Activated T-cell treated with anti-CD3 and anti-CD28 coated beads, Interleukin-2, amount 50 U/mL, for 4 hours (primary cell): ENCODE results near the gene NIT1. TPM values are rescaled to one million over a fixed set of nuclear protein-coding genes. Genes with fewer than 3 reads are reported as not detected.
A peak's percentile ranks its signal among the peaks of the same experiment; 100 is the strongest.

ENCODE experiments used
- ATAC-seq, 2 donors: fragments of 200-7000 bp; cut with Tn5 transposase; one replicate each; pipeline ENCODE4 v1.10.0; 2021
- DNase-seq: peaks from one replicate; pipeline ENCODE4 v3.0.0-alpha.2; 2020
- H3K27me3 Mint-ChIP-seq: one replicate; pipeline ENCODE4 v1.8.0; 2021; ENCODE audit warnings: low read depth, mixed read lengths
- H3K36me3 Mint-ChIP-seq: one replicate; pipeline ENCODE4 v1.8.0; 2022; ENCODE audit warnings: mixed read lengths; ENCODE audit not compliant: insufficient read depth
- H3K4me1 Mint-ChIP-seq: one replicate; pipeline ENCODE4 v1.8.0; 2021; ENCODE audit warnings: low read depth, mixed read lengths
- H3K4me3 Mint-ChIP-seq: one replicate; pipeline ENCODE4 v1.8.0; 2021; ENCODE audit warnings: mild to moderate bottlenecking, moderate library complexity, mixed read lengths
- H3K9me3 Mint-ChIP-seq: one replicate; pipeline ENCODE4 v1.8.0; 2021; ENCODE audit warnings: mixed read lengths
- total RNA-seq, 3 donors: library from RNA; stranded (reverse); gene quantifications; one replicate each; pipeline ENCODE4 v1.2.1, GENCODE V29; 2021

The NIT1 gene
- total RNA-seq, 3 donors from 2014 or later: 41.4 to 51.8 (median 42.2) TPM

GRCh38 chr1:161091796-161092507 lies 26.0 kb upstream of the NIT1 start:
- H3K27me3 Mint-ChIP-seq: no peaks in the 10 kb centered on the region
- H3K4me3 Mint-ChIP-seq: no peak overlapping the region
- no peaks in the 10 kb centered on the region for H3K36me3 Mint-ChIP-seq
- DNase-seq: no peak
- no peaks in the 10 kb centered on the region for H3K9me3 Mint-ChIP-seq
- peaks cover 39% of the 10 kb centered on the region for H3K4me1 Mint-ChIP-seq
- peak in 1 of 2 donors; percentile 8 for ATAC-seq

GRCh38 chr1:161092621-161093028 lies 25.3 kb upstream of the NIT1 start:
- no peak overlapping the region for H3K4me3 Mint-ChIP-seq
- ATAC-seq (peak; percentile 93 to 94), DNase-seq (peak; percentile 40)
- no peaks in the 10 kb centered on the region for H3K27me3 Mint-ChIP-seq
- no peaks in the 10 kb centered on the region for H3K36me3 Mint-ChIP-seq
- peaks cover 46% of the 10 kb centered on the region for H3K4me1 Mint-ChIP-seq
- H3K9me3 Mint-ChIP-seq: no peaks in the 10 kb centered on the region

GRCh38 chr1:161094481-161094880 lies 23.4 kb upstream of the NIT1 start:
- no peaks in the 10 kb centered on the region for H3K9me3 Mint-ChIP-seq

GRCh38 chr1:161095230-161095629 lies 22.7 kb upstream of the NIT1 start:
- no peak for DNase-seq
- no peak overlapping the region for H3K4me3 Mint-ChIP-seq
- H3K27me3 Mint-ChIP-seq: no peaks in the 10 kb centered on the region
- no peaks in the 10 kb centered on the region for H3K9me3 Mint-ChIP-seq
- ATAC-seq: no peak
- H3K36me3 Mint-ChIP-seq: peaks cover 13% of the 10 kb centered on the region
- H3K4me1 Mint-ChIP-seq: peaks cover 57% of the 10 kb centered on the region

More at GRCh38 chr1:161094481-161094880, 23.4 kb upstream of the NIT1 start:
- Mint-ChIP-seq H3K4me3 (no peak overlapping the region), H3K4me1 (peaks cover 57% of the 10 kb centered on the region), H3K27me3 (no peaks in the 10 kb centered on the region), H3K36me3 (peaks cover 5% of the 10 kb centered on the region)
- DNase-seq: no peak
- no peak for ATAC-seq

GRCh38 chr1:161096015-161096414 lies 21.9 kb upstream of the NIT1 start:
- Mint-ChIP-seq H3K4me3 (no peak overlapping the region), H3K27me3 (no peaks in the 10 kb centered on the region), H3K4me1 (peaks cover 49% of the 10 kb centered on the region), H3K36me3 (peaks cover 13% of the 10 kb centered on the region), H3K9me3 (no peaks in the 10 kb centered on the region)
- DNase-seq (no peak), ATAC-seq (no peak)

- Mint-ChIP-seq H3K27me3 (no peaks in the 10 kb centered on the region), H3K4me1 (peaks cover 49% of the 10 kb centered on the region), H3K9me3 (no peaks in the 10 kb centered on the region), H3K4me3 (no peak overlapping the region), H3K36me3 (peaks cover 16% of the 10 kb centered on the region)
- ATAC-seq: no peak
- no peak for DNase-seq
Observed at GRCh38 chr1:161096530-161096929, 21.4 kb upstream of the NIT1 start.

GRCh38 chr1:161098210-161099068 lies 19.5 kb upstream of the NIT1 start, which contains the start of gene KLHDC9:
Gene KLHDC9 (plus strand): TSS chr1:161098361. CDS start chr1:161098536, 175 bp downstream.
- Mint-ChIP-seq H3K4me1 (peaks cover 34% of the 10 kb centered on the region), H3K9me3 (no peaks in the 10 kb centered on the region), H3K4me3 (peak within 1 kb of the TSS; percentile 81), H3K36me3 (peaks cover 22% of the 10 kb centered on the region), H3K27me3 (no peaks in the 10 kb centered on the region)
- peak; percentile 38 for DNase-seq
- ATAC-seq: peak; percentile 68 to 75

- H3K36me3 Mint-ChIP-seq: peaks cover 22% of the 10 kb centered on the region
- H3K4me1 Mint-ChIP-seq: peaks cover 31% of the 10 kb centered on the region
- H3K4me3 Mint-ChIP-seq: peak overlapping the region; percentile 81
- no peaks in the 10 kb centered on the region for H3K9me3 Mint-ChIP-seq
- no peaks in the 10 kb centered on the region for H3K27me3 Mint-ChIP-seq
- ATAC-seq (no peak), DNase-seq (no peak)
Observed at GRCh38 chr1:161099090-161099802, 18.7 kb upstream of the NIT1 start.

GRCh38 chr1:161100556-161100955 lies 17.3 kb upstream of the NIT1 start:
- H3K27me3 Mint-ChIP-seq: no peaks in the 10 kb centered on the region
- peaks cover 32% of the 10 kb centered on the region for H3K4me1 Mint-ChIP-seq
- no peak overlapping the region for H3K4me3 Mint-ChIP-seq
- no peak for DNase-seq
- ATAC-seq: no peak
- H3K36me3 Mint-ChIP-seq: peaks cover 22% of the 10 kb centered on the region
- no peaks in the 10 kb centered on the region for H3K9me3 Mint-ChIP-seq

- Mint-ChIP-seq H3K4me1 (peaks cover 21% of the 10 kb centered on the region), H3K4me3 (no peak overlapping the region), H3K9me3 (no peaks in the 10 kb centered on the region), H3K36me3 (peaks cover 22% of the 10 kb centered on the region), H3K27me3 (no peaks in the 10 kb centered on the region)
- ATAC-seq: no peak
- no peak for DNase-seq
Observed at GRCh38 chr1:161106431-161106830, 11.5 kb upstream of the NIT1 start.

GRCh38 chr1:161111117-161111516 lies 6.8 kb upstream of the NIT1 start:
- Mint-ChIP-seq H3K4me1 (peaks cover 50% of the 10 kb centered on the region), H3K9me3 (no peaks in the 10 kb centered on the region), H3K27me3 (no peaks in the 10 kb centered on the region), H3K36me3 (peaks cover 26% of the 10 kb centered on the region), H3K4me3 (no peak overlapping the region)
- DNase-seq (no peak), ATAC-seq (no peak)

GRCh38 chr1:161111527-161111926 lies 6.4 kb upstream of the NIT1 start:
- no peaks in the 10 kb centered on the region for H3K27me3 Mint-ChIP-seq
- no peak overlapping the region for H3K4me3 Mint-ChIP-seq
- H3K4me1 Mint-ChIP-seq: peaks cover 50% of the 10 kb centered on the region
- DNase-seq (no peak), ATAC-seq (no peak)
- H3K9me3 Mint-ChIP-seq: no peaks in the 10 kb centered on the region
- peaks cover 26% of the 10 kb centered on the region for H3K36me3 Mint-ChIP-seq

- DNase-seq (no peak), ATAC-seq (no peak)
- no peak overlapping the region for H3K4me3 Mint-ChIP-seq
- no peaks in the 10 kb centered on the region for H3K27me3 Mint-ChIP-seq
- H3K36me3 Mint-ChIP-seq: peaks cover 25% of the 10 kb centered on the region
- peaks cover 61% of the 10 kb centered on the region for H3K4me1 Mint-ChIP-seq
- H3K9me3 Mint-ChIP-seq: no peaks in the 10 kb centered on the region
Observed at GRCh38 chr1:161113915-161114314, 4.0 kb upstream of the NIT1 start.

- ATAC-seq (no peak), DNase-seq (no peak)
- no peaks in the 10 kb centered on the region for H3K27me3 Mint-ChIP-seq
- peaks cover 67% of the 10 kb centered on the region for H3K4me1 Mint-ChIP-seq
- H3K4me3 Mint-ChIP-seq: peak overlapping the region; percentile 95
- H3K36me3 Mint-ChIP-seq: peaks cover 25% of the 10 kb centered on the region
- H3K9me3 Mint-ChIP-seq: no peaks in the 10 kb centered on the region
Observed at GRCh38 chr1:161114556-161114955, 3.3 kb upstream of the NIT1 start.
